Cortex of kidney (tissue), 1 donor: ENCODE results near the gene TMEM145.

Source experiments
- DNase-seq: peaks from one replicate; lab custom pipeline; 2025; lab: John Stamatoyannopoulos, UW

The TMEM145 gene

DNA sequence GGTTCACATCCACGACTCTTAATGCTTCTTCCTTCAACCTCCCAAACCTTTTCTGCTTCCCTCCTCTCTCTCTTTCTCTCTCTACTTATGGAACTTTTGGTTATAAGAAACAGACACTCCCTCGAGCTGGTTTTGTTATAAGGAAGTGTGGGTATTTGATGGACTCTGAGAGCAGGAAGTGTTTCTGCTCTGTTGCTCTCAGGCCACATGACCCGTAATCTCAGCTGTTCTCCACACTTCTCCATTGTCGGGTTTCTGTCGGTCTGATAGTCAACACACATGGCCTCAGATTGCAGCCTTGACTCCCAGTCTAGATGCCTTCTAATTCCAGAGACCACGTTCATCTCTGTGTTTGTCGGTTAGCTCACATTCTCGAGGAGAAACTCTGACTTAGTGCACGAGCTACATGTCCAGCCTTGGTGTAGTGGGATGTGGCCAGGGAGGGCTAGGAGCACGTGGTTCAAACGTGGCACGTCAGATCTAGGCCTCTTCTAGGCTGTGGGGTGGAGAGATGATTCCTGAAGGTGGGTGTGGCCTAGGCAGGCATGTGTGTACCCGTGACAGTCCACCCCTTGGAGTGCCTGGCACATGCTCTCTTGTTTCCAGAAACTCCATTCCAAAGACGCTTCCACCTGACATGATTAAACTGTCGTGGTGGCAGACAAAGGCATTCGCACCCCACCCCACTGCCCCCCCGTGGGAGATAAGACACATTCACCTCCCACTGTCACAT is 50.7 kb downstream of the TMEM145 start:
- no peak for DNase-seq

DNA sequence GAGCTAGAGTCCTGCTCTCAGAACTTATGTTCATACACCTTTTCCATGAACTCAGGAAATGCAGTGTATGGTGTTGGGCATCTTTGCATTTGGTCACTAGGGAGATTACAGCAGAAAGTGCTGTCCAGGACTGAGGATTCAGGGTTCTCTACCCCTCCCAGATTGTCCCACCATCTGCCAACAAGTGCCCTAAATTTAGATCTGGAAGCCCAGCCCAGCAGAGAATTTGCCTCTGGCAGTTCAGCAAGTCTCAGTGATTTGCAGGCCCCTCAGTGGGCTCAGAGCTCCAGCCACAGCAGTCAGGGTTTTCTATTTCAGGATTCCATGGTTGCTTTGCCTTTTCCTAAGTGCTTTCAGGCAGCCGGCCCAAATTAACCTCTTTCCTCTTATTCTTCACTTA is 53.6 kb downstream of the TMEM145 start:
- DNase-seq, result no peak

- DNase-seq, result no peak
Observed at GRCh38 chr19:42367929-42368328, 54.8 kb downstream of the TMEM145 start.

DNA sequence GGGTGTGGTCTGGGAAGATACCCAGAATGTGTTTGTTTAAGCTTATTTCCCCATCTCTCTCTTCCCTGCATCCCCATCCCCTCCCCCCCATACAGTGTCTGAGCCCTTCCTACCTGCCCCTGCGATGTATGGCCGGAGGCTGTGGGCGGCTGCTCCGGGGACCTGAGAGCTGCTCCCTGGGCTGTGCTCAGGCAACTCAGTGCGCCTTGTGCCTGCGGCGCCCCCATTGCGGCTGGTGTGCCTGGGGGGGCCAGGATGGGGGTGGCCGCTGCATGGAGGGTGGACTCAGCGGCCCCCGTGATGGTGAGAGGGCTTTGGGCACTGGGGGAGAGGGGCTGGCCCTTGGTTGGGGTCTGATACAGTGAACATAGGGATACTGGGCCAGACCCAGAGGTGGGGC is 55.3 kb downstream of the TMEM145 start:
- no peak for DNase-seq

- DNase-seq, result no peak
Observed at GRCh38 chr19:42368765-42369164, 55.7 kb downstream of the TMEM145 start.

DNA sequence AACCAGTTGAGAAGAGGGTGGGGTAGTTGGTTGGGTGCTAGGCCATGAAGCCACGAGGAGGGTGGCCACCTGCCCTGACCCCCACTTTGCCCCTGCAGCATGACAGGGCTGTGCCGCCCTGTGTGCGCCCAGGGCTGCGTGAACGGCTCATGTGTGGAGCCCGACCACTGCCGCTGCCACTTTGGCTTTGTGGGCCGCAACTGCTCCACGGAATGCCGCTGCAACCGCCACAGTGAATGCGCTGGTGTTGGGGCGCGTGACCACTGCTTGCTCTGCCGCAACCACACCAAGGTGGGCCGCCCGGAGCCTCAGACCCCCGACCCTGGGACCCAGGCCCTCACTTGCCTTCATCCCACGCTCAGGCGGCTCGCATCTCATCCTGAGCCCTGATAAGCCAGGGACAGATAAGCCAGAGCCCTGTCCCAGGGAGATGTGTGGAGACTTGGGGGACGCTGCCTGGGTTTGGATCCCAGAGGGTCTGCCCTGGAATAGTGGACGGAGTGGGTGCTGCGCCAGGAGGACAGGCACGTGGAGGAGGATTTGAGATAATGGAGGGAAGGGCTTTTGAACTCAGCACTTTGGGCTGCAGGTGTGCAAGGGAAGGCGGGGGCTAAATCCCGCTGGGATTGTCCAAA is 56.4 kb downstream of the TMEM145 start:
- DNase-seq, result no peak

DNA sequence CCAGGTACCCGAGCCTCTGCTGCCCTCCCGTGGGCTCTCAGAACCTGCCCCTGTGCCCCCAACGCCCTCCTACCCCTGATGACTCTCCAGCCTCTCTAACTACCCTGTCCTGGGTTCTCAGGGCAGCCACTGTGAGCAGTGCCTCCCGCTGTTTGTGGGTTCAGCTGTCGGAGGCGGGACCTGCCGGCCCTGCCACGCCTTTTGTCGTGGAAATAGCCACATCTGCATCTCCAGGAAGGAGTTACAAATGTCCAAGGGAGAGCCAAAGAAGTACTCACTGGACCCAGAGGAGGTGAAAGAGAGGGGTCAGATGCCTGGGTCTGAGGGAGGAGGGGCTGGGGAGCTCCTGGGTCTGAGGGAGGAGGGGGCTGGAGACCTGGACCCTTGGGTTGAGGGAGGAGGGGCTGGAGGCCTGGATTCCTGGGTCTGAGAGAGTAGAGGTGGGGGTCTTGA is 57.0 kb downstream of the TMEM145 start:
- DNase-seq, result no peak

DNA sequence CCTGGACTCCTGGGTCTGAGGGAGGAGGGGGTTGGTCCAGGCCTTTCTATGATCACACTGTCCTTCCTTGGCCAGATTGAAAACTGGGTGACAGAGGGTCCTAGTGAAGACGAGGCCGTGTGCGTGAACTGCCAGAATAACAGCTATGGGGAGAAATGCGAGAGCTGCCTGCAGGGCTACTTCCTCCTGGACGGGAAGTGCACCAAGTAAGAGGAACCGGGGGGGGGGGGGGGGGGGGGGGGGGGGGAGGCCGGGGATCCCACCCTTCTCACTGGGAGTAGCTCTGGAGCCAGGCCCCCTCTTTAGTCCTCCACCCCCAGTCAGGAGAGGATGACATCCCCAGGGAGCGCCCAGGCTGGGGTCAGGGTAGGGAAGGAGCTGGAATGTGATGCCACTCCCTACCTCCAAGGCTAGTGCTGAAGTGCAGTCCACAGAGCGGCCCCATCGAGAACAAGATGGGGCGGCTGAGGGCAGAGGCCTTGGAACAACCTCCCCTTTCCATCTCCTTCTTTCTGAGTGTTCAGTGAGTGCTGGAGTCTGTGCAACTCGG is 57.6 kb downstream of the TMEM145 start:
- DNase-seq, result no peak
